OCI-LY3 (cell line): ENCODE results near the gene CFB.

Source experiments
- H2AFZ ChIP-seq: fragments of 200-600, 300-600 bp; shearing (Covaris generic); 2 replicates; pipeline ENCODE4 v1.6.0; 2014; ENCODE audit warnings: antibody characterized with exemption, low read depth, low read length
- H3K27ac ChIP-seq: fragments of 200-600, 300-600 bp; sonication (generic); 2 replicates; pipeline ENCODE4 v1.5.1; 2014; ENCODE audit warnings: mild to moderate bottlenecking, low read length, moderate library complexity, mixed read lengths
- H3K27me3 ChIP-seq: fragments of 200-600, 300-600 bp; sonication (generic); 2 replicates; pipeline ENCODE4 v1.6.1; 2014; ENCODE audit warnings: low read depth, low read length, mixed read lengths
- H3K36me3 ChIP-seq: fragments of 200-600, 300-600 bp; sonication (generic); replicated peaks from 2 replicates; pipeline ENCODE3; 2014; ENCODE audit warnings: low read depth, low read length, mixed read lengths
- H3K4me1 ChIP-seq: fragments of 300-600, 200-600 bp; sonication (generic); 2 replicates; pipeline ENCODE4 v1.6.1; 2014; ENCODE audit warnings: low read length, mixed read lengths
- H3K4me2 ChIP-seq: fragments of 200-600, 300-600 bp; sonication (generic); 2 replicates; pipeline ENCODE4 v1.6.1; 2014; ENCODE audit warnings: low read length, mixed read lengths
- H3K4me3 ChIP-seq: fragments of 300-600, 200-600 bp; sonication (generic); 2 replicates; pipeline ENCODE4 v1.5.1; 2014; ENCODE audit warnings: antibody characterized with exemption, mild to moderate bottlenecking, low read length, moderate library complexity
- H3K79me2 ChIP-seq: fragments of 300-600, 200-600 bp; shearing (Covaris generic); 2 replicates; pipeline ENCODE4 v1.6.1; 2014; ENCODE audit warnings: mild to moderate bottlenecking, low read length, mixed read lengths
- H3K9ac ChIP-seq: fragments of 300-600, 200-600 bp; shearing (Covaris generic); 2 replicates; pipeline ENCODE4 v1.6.0; 2014; ENCODE audit warnings: mild to moderate bottlenecking, low read length, moderate library complexity
- H3K9me3 ChIP-seq: fragments of 200-600, 300-600 bp; shearing (Covaris generic); 2 replicates; pipeline ENCODE4 v1.6.1; 2014; ENCODE audit warnings: low read length, mixed read lengths; ENCODE audit not compliant: insufficient read depth
- H4K20me1 ChIP-seq: fragments of 200-600, 300-600 bp; sonication (generic); 2 replicates; pipeline ENCODE4 v1.6.1; 2016; ENCODE audit warnings: low read length, mixed read lengths; ENCODE audit not compliant: insufficient read depth
- EZH2phosphoT487 ChIP-seq: fragments of 200-600 bp; shearing (Covaris generic); IDR thresholded peaks from 2 replicates; pipeline ENCODE4 v1.6.1; 2018; ENCODE audit warnings: antibody characterized with exemption, mixed run types, low read depth
- TF ChIP-seq, protein P1 (sequence below): fragments of 200-600, 300-600 bp; sonication (generic); IDR thresholded peaks from 2 replicates; pipeline ENCODE4 v1.5.1; 2014; ENCODE audit warnings: antibody characterized with exemption, low read length, low read depth

Gene CFB

DNA sequence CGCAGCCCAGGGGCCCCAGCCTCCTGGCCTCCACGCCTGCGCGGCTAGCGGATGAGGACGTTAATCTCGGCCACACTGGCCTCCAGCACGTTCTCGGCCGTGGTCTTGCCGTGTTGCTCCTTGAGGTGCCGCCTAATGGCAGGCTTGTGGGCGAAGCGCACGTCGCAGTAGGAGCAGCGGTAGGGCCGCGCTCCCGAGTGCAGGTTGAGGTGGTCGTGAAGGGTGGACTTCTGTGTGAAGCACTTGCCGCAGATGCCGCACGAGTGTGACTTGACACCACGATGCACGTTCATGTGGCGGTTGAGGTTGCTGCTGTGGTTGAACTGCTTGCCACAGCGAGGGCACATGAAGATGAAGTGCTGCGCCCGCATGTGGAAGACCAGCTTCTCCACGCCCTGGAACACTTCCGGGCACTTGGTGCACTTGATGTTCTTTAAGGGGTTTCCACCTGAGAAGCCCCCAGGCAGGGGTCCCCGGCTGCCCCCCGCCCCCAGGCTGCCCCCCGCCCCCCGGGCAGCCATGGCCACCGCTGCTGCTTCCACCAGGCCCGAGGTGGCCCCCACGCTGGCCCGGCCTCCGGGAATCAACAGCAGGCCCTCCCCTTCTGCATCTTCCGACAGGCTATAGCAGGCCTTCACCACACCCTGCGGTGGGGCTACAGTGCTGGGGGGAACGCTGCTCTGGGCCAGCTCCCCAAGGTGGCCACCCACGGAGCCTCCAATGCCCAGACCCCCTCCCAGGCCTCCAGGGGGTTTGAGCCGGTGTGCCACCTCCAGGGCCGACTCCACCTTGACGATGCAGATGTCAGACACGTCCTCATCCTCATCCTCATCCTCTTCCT is 45.8 kb upstream of the CFB start:
- H3K9ac ChIP-seq = no peak overlapping the region
- H3K4me3 ChIP-seq = no peak overlapping the region
- H3K27ac ChIP-seq = no peak overlapping the region
- 0 out of 2 replicates have a peak, but pooled peaks cover 4% of the 10 kb centered on the region for H3K27me3 ChIP-seq
- H4K20me1 ChIP-seq = peaks cover 3% of the 10 kb centered on the region; the same call in 1 of the 2 replicates
- H3K79me2 ChIP-seq = peaks cover 23% of the 10 kb centered on the region
- no peak overlapping the region for H3K4me2 ChIP-seq
- H2AFZ ChIP-seq = no peak overlapping the region
- no peaks in the 10 kb centered on the region for H3K9me3 ChIP-seq
- H3K4me1 ChIP-seq = peaks cover 30% of the 10 kb centered on the region
- H3K36me3 ChIP-seq = no peaks in the 10 kb centered on the region
- TF ChIP-seq EZH2phosphoT487 = no peak
- TF ChIP-seq, protein P1, sequence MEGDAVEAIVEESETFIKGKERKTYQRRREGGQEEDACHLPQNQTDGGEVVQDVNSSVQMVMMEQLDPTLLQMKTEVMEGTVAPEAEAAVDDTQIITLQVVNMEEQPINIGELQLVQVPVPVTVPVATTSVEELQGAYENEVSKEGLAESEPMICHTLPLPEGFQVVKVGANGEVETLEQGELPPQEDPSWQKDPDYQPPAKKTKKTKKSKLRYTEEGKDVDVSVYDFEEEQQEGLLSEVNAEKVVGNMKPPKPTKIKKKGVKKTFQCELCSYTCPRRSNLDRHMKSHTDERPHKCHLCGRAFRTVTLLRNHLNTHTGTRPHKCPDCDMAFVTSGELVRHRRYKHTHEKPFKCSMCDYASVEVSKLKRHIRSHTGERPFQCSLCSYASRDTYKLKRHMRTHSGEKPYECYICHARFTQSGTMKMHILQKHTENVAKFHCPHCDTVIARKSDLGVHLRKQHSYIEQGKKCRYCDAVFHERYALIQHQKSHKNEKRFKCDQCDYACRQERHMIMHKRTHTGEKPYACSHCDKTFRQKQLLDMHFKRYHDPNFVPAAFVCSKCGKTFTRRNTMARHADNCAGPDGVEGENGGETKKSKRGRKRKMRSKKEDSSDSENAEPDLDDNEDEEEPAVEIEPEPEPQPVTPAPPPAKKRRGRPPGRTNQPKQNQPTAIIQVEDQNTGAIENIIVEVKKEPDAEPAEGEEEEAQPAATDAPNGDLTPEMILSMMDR = no peak

- H3K79me2 ChIP-seq = peaks cover 23% of the 10 kb centered on the region
- H3K4me1 ChIP-seq = peaks cover 30% of the 10 kb centered on the region
- peak overlapping the region; percentile 84 for H3K4me2 ChIP-seq
- H3K9ac ChIP-seq = peak overlapping the region; percentile 60
- H3K4me3 ChIP-seq = peak overlapping the region; percentile 87
- H3K9me3 ChIP-seq = no peaks in the 10 kb centered on the region
- H3K27ac ChIP-seq = no peak overlapping the region
- 0 out of 2 replicates have a peak, but pooled peaks cover 4% of the 10 kb centered on the region for H3K27me3 ChIP-seq
- H4K20me1 ChIP-seq = peaks cover 3% of the 10 kb centered on the region; the same call in 1 of the 2 replicates
- no peak for TF ChIP-seq EZH2phosphoT487
- TF ChIP-seq, protein P1 = no peak
- H2AFZ ChIP-seq = no peak overlapping the region
- no peaks in the 10 kb centered on the region for H3K36me3 ChIP-seq
These were observed 44.9 kb upstream of the CFB start for GRCh38 chr6:31900917-31901414.

DNA sequence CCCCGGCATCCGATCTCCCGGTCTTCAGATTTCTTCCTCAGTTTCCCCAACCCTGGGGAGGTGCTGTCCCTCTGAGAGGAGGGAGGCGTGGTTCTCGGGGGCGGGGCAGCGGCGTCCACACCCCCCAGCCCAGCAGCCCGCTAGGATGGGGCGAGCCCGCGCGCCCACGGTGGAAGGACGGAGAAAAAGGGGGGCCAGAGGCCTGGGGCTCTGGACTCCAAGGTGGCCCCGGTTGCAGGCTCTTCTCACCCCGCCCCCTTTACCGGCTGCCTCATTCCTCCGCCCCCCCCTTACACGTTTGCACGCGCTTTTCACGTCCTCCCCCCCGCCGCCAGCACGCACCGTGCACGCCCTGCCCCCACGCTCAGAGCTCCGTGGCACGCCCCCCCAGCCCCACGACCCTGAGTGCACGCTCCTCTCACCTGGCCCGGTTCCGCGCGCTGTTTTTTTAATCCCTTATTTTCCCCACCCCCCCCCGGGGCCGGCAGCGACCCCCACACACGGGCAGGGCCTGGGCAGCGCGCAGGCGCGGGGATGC is 44.4 kb upstream of the CFB start:
- Histone ChIP-seq H3K79me2 (peaks cover 20% of the 10 kb centered on the region), H3K27ac (peak overlapping the region; percentile 39), H3K36me3 (no peaks in the 10 kb centered on the region), H3K27me3 (peaks cover 8% of the 10 kb centered on the region; the same call in 1 of the 2 replicates), H4K20me1 (peaks cover 3% of the 10 kb centered on the region; the same call in 1 of the 2 replicates), H3K4me3 (peak overlapping the region; percentile 87), H3K9ac (peak overlapping the region; percentile 60), H2AFZ (no peak overlapping the region), H3K4me1 (peaks cover 28% of the 10 kb centered on the region), H3K4me2 (peak overlapping the region; percentile 84), H3K9me3 (no peaks in the 10 kb centered on the region)
- TF ChIP-seq, protein P1 = no peak
- no peak for TF ChIP-seq EZH2phosphoT487
